B cell (primary cell): ENCODE data around the gene TSEN54. TPM values are rescaled to one million over a fixed set of nuclear protein-coding genes. Genes with fewer than 3 reads are reported as not detected.

Experiments
- ATAC-seq: fragments of 200-7000 bp; cut with Tn5 transposase; one replicate; pipeline ENCODE4 v1.10.0; 2021; ENCODE audit warnings: low read depth, mild to moderate bottlenecking, moderate number of reproducible peaks, moderate library complexity
- CTCF ChIA-PET: fragments of 350-600 bp; sonication (Branson Sonifier 250); formaldehyde crosslinking; loops from one replicate; lab custom pipeline; 2021; ENCODE audit warnings: antibody characterized with exemption, inconsistent platforms; lab: Charles Lee
- POLR2A ChIA-PET: fragments of 350-600 bp; sonication (Branson Sonifier 250); formaldehyde crosslinking; loops from one replicate; lab custom pipeline; 2021; ENCODE audit warnings: antibody characterized with exemption; lab: Charles Lee
- DNase-seq: peaks from one replicate; pipeline ENCODE4 v3.0.0; 2013
- H2AFZ ChIP-seq: 2 replicates; pipeline ENCODE4 v1.6.1; 2012; ENCODE audit warnings: mild to moderate bottlenecking, low read depth, low read length; ENCODE audit not compliant: insufficient read depth, poor library complexity, severe bottlenecking
- H3K27ac ChIP-seq, 2 donors: 1 replicate in 1 of 2; 2 replicates in 1 of 2; pipeline ENCODE4 v1.5.1; 2012 to 2013; ENCODE audit warnings: low read length in 2 of 2, mild to moderate bottlenecking in 2 of 2, moderate library complexity in 1 of 2
- H3K27me3 ChIP-seq, 4 experiments: fragments of 200-600 bp in 1 of 4; sonication (generic) in 1 of 4; replicated peaks in 1 of 4; 1 replicate in 2 of 4; 2 replicates in 2 of 4; pipeline versions ENCODE4 v1.6.1 to v1.7.0; 2013 to 2016; ENCODE audit warnings: low read length in 3 of 4, mild to moderate bottlenecking in 2 of 4, mixed read lengths in 1 of 4, moderate library complexity in 1 of 4; ENCODE audit not compliant: insufficient read depth in 4 of 4, control insufficient read depth in 3 of 4; ENCODE audit errors: control extremely low read depth in 1 of 4
- H3K36me3 ChIP-seq, 2 experiments: replicated peaks in 1 of 2; 1 replicate in 1 of 2; 2 replicates in 1 of 2; pipeline versions ENCODE4 v1.6.1 to v1.7.1; 2013; ENCODE audit warnings: low read length in 1 of 2; ENCODE audit not compliant: insufficient read depth in 2 of 2, control insufficient read depth in 1 of 2; ENCODE audit errors: control extremely low read depth in 1 of 2, extremely low read depth in 1 of 2
- H3K4me1 ChIP-seq, 2 donors: fragments of 200-600 bp in 1 of 2; sonication (generic) in 1 of 2; 1 replicate in 1 of 2; 2 replicates in 1 of 2; pipeline versions ENCODE4 v1.5.1 to v1.6.1; 2013 to 2017; ENCODE audit warnings: low read length in 2 of 2; ENCODE audit not compliant: control insufficient read depth in 2 of 2, insufficient read depth in 2 of 2
- H3K4me2 ChIP-seq: replicated peaks from 2 replicates; pipeline ENCODE3; 2012; ENCODE audit warnings: mild to moderate bottlenecking, low read depth, low read length; ENCODE audit not compliant: poor library complexity, severe bottlenecking
- H3K4me3 ChIP-seq, 5 experiments: fragments of 200-600 bp in 1 of 5; sonication (generic) in 1 of 5; 1 replicate in 3 of 5; 2 replicates in 2 of 5; pipeline versions ENCODE4 v1.5.1 to v1.7.0; 2011 to 2016; ENCODE audit warnings: low read length in 4 of 5, mild to moderate bottlenecking in 4 of 5, low read depth in 2 of 5, control low read depth in 1 of 5, moderate library complexity in 1 of 5; ENCODE audit not compliant: insufficient read depth in 1 of 5; ENCODE audit errors: control extremely low read depth in 1 of 5, extremely low read depth in 1 of 5
- H3K79me2 ChIP-seq: fragments of 200-600 bp; sonication (generic); one replicate; pipeline ENCODE4 v1.6.0; 2016; ENCODE audit warnings: low read length; ENCODE audit not compliant: control insufficient read depth, insufficient read depth
- H3K9ac ChIP-seq: fragments of 200-600 bp; sonication (generic); 2 replicates; pipeline ENCODE4 v1.6.1; 2017; ENCODE audit warnings: mild to moderate bottlenecking, low read length, moderate library complexity
- H3K9me3 ChIP-seq, 3 donors: one replicate each; pipeline versions ENCODE4 v1.6.1 to v1.7.1; 2013; ENCODE audit warnings: low read length in 2 of 3; ENCODE audit not compliant: control insufficient read depth in 2 of 3, insufficient read depth in 1 of 3; ENCODE audit errors: control extremely low read depth in 1 of 3
- H4K20me1 ChIP-seq: 2 replicates; pipeline ENCODE4 v1.6.0; 2012; ENCODE audit warnings: mild to moderate bottlenecking, low read length; ENCODE audit not compliant: insufficient read depth, control insufficient read depth, poor library complexity, severe bottlenecking
- H3K27ac Mint-ChIP-seq: one replicate; pipeline ENCODE4 v1.8.0; 2021; ENCODE audit warnings: mixed read lengths
- H3K27me3 Mint-ChIP-seq: one replicate; pipeline ENCODE4 v1.8.0; 2021; ENCODE audit warnings: mixed read lengths
- H3K4me1 Mint-ChIP-seq: one replicate; pipeline ENCODE4 v1.8.0; 2021; ENCODE audit warnings: mixed read lengths
- H3K4me3 Mint-ChIP-seq: one replicate; pipeline ENCODE4 v1.8.0; 2021; ENCODE audit warnings: mixed read lengths
- H3K9me3 Mint-ChIP-seq: one replicate; pipeline ENCODE4 v1.8.0; 2022; ENCODE audit warnings: mixed read lengths; ENCODE audit not compliant: insufficient read depth
- EZH2 ChIP-seq: IDR thresholded peaks from 2 replicates; pipeline ENCODE4 v1.6.1; 2012; ENCODE audit warnings: borderline replicate concordance, low read depth, mild to moderate bottlenecking, moderate library complexity, low read length; ENCODE audit not compliant: insufficient read depth, poor library complexity, severe bottlenecking
- WGBS: methylation state at CpG from one replicate; pipeline ENCODE4 v1.1.5; 2013; ENCODE audit warnings: missing lambda C conversion rate; ENCODE audit not compliant: insufficient coverage; 5-methylcytosine and 5-hydroxymethylcytosine counted together
- intact Hi-C: fragments of 100-400 bp; cut with micrococcal nuclease; formaldehyde crosslinking; loops from one replicate; pipeline ENCODE4 v1.10.0; 2022
- polyA plus RNA-seq: library from polyadenylated mRNA; depleted of rRNA; stranded (reverse); fragments of >200 nt; gene quantifications from 2 replicates; pipeline ENCODE4 v1.2.3, GENCODE V29; 2012
- total RNA-seq, 2 donors: library from RNA; stranded (reverse); fragments of 120-200 nt in 1 of 2; gene quantifications; 1 replicate in 1 of 2; 2 replicates in 1 of 2; pipeline versions ENCODE4 v1.2.3 to v1.2.4, GENCODE V29; 2013 to 2022
- TF ChIP-seq, protein P1 (sequence below): fragments of 200-600 bp; IDR thresholded peaks from one replicate; pipeline ENCODE4 v1.8.0; 2022; ENCODE audit warnings: antibody characterized with exemption, mild to moderate bottlenecking

Gene TSEN54
- total and polyA plus RNA-seq, 2 donors (not counting 1 experiment from before 2014, with no cell fraction given), result 33.0 to 45.9 TPM

DNA sequence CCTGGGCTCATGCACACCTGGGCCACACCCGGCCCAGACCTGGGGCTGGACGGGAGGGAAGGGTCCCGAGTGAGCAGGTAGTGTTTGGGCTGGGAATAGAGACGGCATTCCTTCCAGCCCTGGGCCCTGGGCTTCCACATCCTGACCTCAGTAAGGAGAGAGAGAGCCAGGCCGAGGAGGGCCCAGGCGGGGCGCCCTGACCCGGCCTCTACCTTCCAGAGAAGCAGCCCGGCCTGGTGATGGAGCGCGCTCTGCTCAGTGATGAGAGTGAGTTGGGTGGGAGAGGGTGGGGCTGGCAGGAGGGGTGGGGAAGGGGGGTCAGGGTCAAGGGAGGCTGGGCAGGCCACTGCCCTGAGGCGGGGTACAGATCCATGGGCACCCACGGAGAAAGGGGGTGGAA lies 57.7 kb downstream of the TSEN54 start:
- POLR2A ChIA-PET, result no interaction called here
- no peaks in the 10 kb centered on the region for H3K27me3 Mint-ChIP-seq

More for the DNA sequence above, 57.7 kb downstream of the TSEN54 start:
- Histone ChIP-seq H3K9ac (no peak overlapping the region), H3K36me3 (peaks cover 0 to 3% of the 10 kb centered on the region in 2 experiments), H3K9me3 (no peaks in the 10 kb centered on the region), H4K20me1 (no peaks in the 10 kb centered on the region), H2AFZ (no peak overlapping the region), H3K4me2 (no peak overlapping the region), H3K4me3 (no peak overlapping the region), H3K27me3 (no peaks in the 10 kb centered on the region), H3K79me2 (no peaks in the 10 kb centered on the region), H3K27ac (no peak overlapping the region), H3K4me1 (peaks cover 15 to 18% of the 10 kb centered on the region in 2 donors)
- CTCF ChIA-PET, result no interaction called here
- TF ChIP-seq, protein P1, sequence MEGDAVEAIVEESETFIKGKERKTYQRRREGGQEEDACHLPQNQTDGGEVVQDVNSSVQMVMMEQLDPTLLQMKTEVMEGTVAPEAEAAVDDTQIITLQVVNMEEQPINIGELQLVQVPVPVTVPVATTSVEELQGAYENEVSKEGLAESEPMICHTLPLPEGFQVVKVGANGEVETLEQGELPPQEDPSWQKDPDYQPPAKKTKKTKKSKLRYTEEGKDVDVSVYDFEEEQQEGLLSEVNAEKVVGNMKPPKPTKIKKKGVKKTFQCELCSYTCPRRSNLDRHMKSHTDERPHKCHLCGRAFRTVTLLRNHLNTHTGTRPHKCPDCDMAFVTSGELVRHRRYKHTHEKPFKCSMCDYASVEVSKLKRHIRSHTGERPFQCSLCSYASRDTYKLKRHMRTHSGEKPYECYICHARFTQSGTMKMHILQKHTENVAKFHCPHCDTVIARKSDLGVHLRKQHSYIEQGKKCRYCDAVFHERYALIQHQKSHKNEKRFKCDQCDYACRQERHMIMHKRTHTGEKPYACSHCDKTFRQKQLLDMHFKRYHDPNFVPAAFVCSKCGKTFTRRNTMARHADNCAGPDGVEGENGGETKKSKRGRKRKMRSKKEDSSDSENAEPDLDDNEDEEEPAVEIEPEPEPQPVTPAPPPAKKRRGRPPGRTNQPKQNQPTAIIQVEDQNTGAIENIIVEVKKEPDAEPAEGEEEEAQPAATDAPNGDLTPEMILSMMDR, result no peak
- TF ChIP-seq EZH2, result no peak
- Mint-ChIP-seq H3K27ac (no peak overlapping the region), H3K9me3 (no peaks in the 10 kb centered on the region), H3K4me1 (peaks cover 14% of the 10 kb centered on the region), H3K4me3 (no peak overlapping the region)
- ATAC-seq (no peak), DNase-seq (no peak)
- WGBS, result 100% methylated on average over 6 of the region's 13 CpGs
- intact Hi-C loops, result no loop called here

Other genes with a start within 250 kb of the TSEN54 start
- gene MIF4GD, start 245.3 kb upstream of the TSEN54 start, total RNA-seq, result 40.0 and 41.5 TPM in 2 replicates
- 60.2 and 87.4 TPM in 2 replicates for gene MIF4GD, start 245.3 kb upstream of the TSEN54 start, polyA plus RNA-seq
- 46.4 and 52.3 TPM in 2 replicates for gene SLC25A19, start 227.1 kb upstream of the TSEN54 start, total RNA-seq
- gene SLC25A19, start 227.1 kb upstream of the TSEN54 start, polyA plus RNA-seq, result 34.5 and 36.8 TPM in 2 replicates
- 219 and 224 TPM in 2 replicates for gene GRB2, start 110.8 kb upstream of the TSEN54 start, total RNA-seq
- gene GRB2, start 110.8 kb upstream of the TSEN54 start, polyA plus RNA-seq, result 114 and 152 TPM in 2 replicates
- 112 and 139 TPM in 2 replicates for gene TMEM94, start 59.9 kb upstream of the TSEN54 start, total RNA-seq
- 140 and 158 TPM in 2 replicates for gene TMEM94, start 59.9 kb upstream of the TSEN54 start, polyA plus RNA-seq
- gene CASKIN2, start 991 bp upstream of the TSEN54 start, total RNA-seq, result 0.37 and 0.97 TPM in 2 replicates
- 0.27 and 1.00 TPM in 2 replicates for gene CASKIN2, start 991 bp upstream of the TSEN54 start, polyA plus RNA-seq
- 39.7 and 40.6 TPM in 2 replicates for gene LLGL2, start 9.2 kb downstream of the TSEN54 start, total RNA-seq
- 35.3 and 52.0 TPM in 2 replicates for gene LLGL2, start 9.2 kb downstream of the TSEN54 start, polyA plus RNA-seq
- 452 and 460 TPM in 2 replicates for gene MYO15B, start 71.3 kb downstream of the TSEN54 start, total RNA-seq
- 619 and 1,019 TPM in 2 replicates for gene MYO15B, start 71.3 kb downstream of the TSEN54 start, polyA plus RNA-seq
- 0.61 and 0.62 TPM in 2 replicates for gene SMIM5, start 116.9 kb downstream of the TSEN54 start, total RNA-seq
- gene SMIM5, start 116.9 kb downstream of the TSEN54 start, polyA plus RNA-seq, result 4.9 and 7.6 TPM in 2 replicates
- gene RECQL5, start 150.6 kb downstream of the TSEN54 start, total RNA-seq, result 56.6 and 58.5 TPM in 2 replicates
- 40.3 and 70.5 TPM in 2 replicates for gene RECQL5, start 150.6 kb downstream of the TSEN54 start, polyA plus RNA-seq
- gene SAP30BP, start 150.8 kb downstream of the TSEN54 start, total RNA-seq, result 148 and 174 TPM in 2 replicates
- 143 and 189 TPM in 2 replicates for gene SAP30BP, start 150.8 kb downstream of the TSEN54 start, polyA plus RNA-seq
- 0.81 and 1.1 TPM in 2 replicates for gene ITGB4, start 204.9 kb downstream of the TSEN54 start, total RNA-seq
- 0.12 and 0.27 TPM in 2 replicates for gene ITGB4, start 204.9 kb downstream of the TSEN54 start, polyA plus RNA-seq
- gene GALK1, start 248.7 kb downstream of the TSEN54 start, total RNA-seq, result 29.8 and 33.9 TPM in 2 replicates
- gene GALK1, start 248.7 kb downstream of the TSEN54 start, polyA plus RNA-seq, result 25.7 and 37.4 TPM in 2 replicates